Stimulated activated CD4-positive, alpha-beta T cell treated with anti-CD3 and anti-CD28 coated beads, Interleukin-2, amount 100 ng/mL, for 24 hours (primary cell): ENCODE results near the gene SLC35G6.
"Not testable (repeated sequence)": the region's sequence is repeated elsewhere in the genome, so short reads cannot be mapped to it uniquely, and the experiment has no call there.

ENCODE experiments used
- DNase-seq, 2 donors: peaks; one replicate each; pipeline ENCODE4 v3.0.0-alpha.2; 2020

The SLC35G6 gene

DNA sequence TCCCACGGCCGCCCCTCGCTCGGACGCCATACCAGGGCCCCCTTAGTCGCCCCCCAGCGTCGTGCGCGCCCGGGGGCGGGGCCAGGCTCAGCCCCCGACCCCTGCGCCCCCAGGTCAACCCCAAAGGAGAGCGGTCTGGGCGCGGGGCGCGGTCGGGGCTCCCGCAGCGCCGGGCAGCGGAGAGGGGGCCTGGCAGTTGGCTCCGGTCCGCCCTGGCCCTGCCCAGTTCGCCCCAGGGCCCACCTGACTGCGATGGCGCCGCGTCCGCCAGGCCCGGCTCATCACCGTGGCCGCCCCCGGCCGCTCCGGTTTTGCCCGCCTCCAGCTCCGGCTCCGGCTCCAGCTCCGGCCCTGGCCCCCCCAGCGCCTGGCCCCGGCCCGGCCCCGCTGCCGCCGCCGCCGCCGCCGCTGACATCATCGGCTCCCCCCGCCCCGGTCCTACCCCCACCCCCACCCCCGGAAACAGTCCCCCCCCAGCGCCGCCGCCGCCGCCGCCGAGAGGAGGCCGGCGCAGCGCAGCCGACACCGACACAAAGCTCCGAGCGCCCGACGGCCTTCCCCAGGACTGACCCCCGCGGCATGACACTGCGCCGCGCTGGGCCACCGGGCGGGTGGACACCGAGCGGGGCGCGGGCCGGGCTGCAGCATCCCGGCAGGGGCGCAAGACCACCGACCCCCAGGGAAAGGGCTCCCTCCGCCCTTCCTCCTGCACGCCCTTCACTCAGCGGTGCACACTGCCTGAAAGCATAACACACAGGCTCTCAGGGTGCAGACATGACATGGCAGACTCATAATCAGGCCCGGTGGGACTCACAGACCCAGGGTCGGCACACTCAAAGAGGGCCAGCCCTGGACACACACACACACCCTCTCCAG lies 1.8 kb upstream of the SLC35G6 start, which contains the start of gene ZBTB4:
ZBTB4 (minus strand) TSS at position 419 of the 876 bp plus-strand sequence. CDS start 12,830 bp downstream, outside the sequence.
- peak; percentile 64 to 66 for DNase-seq

DNA sequence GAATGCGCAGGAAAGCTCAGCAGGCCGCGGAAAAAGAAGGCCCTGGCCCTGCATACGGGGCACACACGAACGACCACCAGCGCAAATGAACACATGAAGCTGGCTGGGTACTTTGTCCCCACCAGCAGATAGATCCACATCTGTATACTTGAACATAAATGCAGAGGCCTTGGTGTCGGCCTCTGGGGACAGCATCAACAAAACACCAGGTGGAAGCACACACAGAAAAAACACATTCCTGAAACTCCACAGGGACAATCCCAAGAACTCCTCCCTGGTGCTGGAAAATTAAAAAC lies 1.2 kb upstream of the SLC35G6 start:
- DNase-seq: no peak

- DNase-seq: not testable (repeated sequence)
These were observed 846 bp downstream of the SLC35G6 start for GRCh38 chr17:7481842-7482741.

DNA sequence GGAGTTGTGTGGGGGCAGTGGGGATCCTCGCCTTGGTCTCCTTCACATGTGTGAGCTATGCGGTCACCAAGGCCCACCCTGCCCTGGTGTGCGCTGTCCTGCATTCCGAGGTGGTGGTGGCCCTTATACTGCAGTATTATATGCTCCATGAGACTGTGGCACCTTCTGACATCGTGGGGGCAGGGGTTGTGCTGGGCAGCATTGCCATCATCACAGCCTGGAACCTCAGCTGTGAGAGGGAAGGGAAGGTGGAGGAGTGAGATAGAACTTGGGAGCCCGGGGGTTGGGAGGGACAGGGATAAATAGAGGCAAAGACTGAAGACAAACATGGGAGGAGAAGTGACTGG lies 1.5 kb downstream of the SLC35G6 start:
- not testable (repeated sequence) for DNase-seq

DNA sequence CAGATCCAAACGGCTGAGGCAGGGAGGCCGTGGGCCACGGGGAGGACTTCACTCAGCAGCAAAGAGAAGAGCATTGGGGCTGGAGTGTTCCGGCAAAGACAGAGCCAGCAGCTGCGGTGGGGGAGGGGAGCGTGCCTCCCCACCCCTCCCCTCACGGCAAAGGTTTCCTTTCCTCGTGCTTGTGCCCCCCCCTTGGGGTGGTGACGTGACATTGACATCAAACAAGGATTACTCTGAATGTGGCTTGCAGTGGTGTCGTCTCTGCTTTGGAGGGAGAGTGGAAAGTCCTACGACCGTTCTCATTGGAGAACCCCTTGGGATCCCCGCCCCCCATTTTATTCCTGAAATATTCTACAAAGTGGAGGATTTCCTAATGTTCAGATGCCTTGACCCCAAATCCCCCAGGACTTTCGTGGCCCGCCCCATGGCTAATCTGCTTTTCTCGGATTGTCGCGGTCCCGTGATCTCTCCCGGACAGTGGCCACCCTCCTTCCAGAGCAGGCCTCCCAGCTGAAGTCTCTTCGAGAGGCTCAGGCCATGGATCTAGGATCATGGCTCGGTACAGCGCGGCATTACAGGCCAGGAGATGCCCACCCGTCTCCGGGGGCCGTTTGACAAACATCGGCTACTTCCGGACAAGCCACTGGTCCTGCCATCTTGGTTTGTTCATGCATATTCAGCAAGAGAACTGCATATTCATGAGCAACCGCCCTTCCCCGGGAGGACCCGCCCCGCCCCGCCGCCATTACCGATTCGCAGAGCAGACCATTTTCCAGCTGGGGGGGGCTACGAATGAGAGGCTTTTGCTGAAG lies 2.2 kb downstream of the SLC35G6 start:
- DNase-seq: peak; percentile 89 to 95

DNA sequence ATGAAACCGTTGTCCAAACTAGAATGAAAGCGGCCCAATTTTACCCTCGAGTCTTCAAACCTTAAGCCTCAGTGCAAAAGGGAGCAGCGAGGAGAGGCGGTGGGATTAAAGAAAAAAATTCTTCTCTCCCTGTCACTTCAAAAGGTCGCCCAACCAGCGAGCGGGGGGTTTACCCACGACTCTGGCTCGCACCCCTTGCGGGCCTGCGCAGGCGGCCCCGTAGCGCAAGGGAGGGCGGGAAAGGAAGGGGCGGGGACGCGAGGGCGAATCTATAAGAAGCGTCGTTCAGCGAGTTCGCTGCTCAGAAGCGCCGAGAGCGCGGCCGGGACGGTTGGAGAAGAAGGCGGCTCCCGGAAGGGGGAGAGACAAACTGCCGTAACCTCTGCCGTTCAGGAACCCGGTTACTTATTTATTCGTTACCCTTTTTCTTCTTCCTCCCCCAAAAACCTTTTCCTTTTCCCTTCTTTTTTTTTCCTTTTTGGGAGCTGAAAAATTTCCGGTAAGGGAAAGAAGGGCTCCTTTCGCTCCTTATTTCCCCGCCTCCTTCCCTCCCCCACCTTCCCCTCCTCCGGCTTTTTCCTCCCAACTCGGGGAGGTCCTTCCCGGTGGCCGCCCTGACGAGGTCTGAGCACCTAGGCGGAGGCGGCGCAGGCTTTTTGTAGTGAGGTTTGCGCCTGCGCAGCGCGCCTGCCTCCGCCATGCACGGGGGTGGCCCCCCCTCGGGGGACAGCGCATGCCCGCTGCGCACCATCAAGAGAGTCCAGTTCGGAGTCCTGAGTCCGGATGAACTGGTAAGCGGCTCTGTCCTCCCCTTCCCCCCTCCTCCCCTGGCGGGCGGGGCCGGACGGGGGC lies 3.0 kb downstream of the SLC35G6 start, which contains the start of gene POLR2A:
POLR2A (plus strand) TSS at position 300 of the 852 bp plus-strand sequence.
- peak; percentile 96 to 98 for DNase-seq

DNA sequence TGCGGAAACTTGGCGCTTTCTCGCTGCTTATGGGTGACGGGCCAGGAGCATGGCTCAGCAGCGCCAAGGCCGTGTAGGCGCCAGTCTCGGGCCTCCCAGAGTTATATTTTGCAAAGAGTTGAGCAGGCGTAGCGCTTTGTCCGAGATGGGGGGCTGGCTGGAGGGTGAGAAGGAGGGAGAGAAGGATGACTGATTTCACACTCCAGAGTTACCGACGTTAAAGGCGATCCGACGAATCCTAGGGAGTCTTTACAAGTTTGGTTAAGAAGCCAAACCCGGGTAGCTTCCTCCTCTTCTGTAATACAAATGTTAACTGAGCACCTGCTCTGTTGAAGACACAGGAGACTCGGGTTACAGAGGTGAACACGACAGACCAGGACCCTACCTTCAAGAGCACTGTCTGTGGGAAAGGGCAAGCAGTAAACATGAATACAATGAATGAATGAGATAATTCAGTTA lies 3.7 kb downstream of the SLC35G6 start:
- no peak for DNase-seq

- DNase-seq: no peak
These were observed 4.9 kb downstream of the SLC35G6 start for GRCh38 chr17:7486181-7486580.

DNA sequence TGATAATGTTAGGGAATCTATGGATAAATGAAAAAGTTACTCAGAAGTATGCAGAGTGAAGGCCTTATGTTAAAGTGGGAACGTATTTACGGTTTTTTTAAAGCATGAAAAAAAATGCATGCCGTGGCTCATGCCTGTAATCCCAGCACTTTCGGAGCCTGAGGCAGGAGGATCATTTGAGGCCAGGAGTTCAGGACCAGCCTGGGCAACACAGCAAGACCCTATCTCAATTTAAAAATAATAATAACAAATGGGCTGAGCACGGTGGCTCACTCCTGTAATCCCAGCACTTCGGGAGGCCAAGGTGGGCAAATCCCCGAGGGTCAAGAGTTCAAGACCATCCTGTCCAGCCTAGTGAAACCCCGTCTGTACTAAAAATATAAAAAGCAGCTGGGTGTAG lies 8.9 kb downstream of the SLC35G6 start:
- no peak for DNase-seq

DNA sequence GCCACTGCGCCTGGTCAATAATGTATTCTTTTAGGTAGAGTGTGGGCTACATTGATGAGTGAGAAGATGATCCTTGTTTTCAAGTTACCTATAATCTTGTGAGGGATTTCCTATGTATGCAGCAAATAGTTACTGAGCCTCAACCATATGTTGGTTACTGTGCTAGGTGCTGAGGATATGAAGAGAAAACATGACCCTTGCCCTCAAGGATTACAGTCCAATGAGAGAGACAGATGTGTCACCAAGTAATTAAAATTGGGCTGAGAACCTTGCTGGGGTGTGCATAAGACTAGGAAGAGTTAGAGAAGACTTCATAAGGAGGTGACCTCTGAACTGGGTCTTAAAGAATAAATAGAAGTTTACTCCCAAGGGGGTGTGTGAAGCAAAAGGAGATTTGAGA lies 10.3 kb downstream of the SLC35G6 start:
- DNase-seq: no peak

DNA sequence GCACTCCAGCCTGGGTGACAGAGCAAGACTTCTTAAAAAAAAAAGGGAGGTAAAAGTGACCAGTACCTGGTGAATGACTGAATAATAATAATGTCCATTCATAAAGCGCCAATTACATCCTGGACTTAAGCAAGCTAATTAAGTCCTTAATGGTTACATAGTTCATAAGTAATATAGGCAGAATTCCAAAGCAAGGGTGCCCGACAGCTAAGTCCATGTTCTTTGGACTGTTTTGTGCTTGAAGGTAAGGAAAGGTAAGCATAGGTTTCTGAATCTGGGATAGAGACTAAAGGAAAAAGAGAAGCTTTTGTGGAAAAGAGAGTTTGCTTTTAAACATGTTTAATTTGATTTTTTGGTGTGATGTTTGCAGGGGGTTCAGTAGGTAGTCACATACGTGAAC lies 12.7 kb downstream of the SLC35G6 start:
- no peak for DNase-seq

DNA sequence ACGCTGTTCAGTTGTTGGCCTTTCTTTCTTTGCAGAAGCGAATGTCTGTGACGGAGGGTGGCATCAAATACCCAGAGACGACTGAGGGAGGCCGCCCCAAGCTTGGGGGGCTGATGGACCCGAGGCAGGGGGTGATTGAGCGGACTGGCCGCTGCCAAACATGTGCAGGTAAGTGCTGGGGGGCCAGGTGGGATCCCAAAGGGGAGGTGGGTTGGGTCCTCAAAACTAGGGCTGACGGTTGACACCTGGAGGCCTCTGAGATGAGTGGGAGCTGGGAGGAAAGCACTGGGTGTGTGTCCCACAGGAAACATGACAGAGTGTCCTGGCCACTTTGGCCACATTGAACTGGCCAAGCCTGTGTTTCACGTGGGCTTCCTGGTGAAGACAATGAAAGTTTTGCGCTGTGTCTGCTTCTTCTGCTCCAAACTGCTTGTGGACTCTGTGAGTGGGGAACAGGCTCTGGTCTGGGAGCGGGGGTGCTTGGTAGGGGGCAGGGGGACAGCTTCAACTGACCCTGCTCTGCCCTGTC lies 14.7 kb downstream of the SLC35G6 start:
- DNase-seq: no peak

- no peak for DNase-seq
These were observed 15.4 kb downstream of the SLC35G6 start for GRCh38 chr17:7496470-7497183.

- no peak for DNase-seq
These were observed 16.0 kb downstream of the SLC35G6 start for GRCh38 chr17:7497228-7497627.

DNA sequence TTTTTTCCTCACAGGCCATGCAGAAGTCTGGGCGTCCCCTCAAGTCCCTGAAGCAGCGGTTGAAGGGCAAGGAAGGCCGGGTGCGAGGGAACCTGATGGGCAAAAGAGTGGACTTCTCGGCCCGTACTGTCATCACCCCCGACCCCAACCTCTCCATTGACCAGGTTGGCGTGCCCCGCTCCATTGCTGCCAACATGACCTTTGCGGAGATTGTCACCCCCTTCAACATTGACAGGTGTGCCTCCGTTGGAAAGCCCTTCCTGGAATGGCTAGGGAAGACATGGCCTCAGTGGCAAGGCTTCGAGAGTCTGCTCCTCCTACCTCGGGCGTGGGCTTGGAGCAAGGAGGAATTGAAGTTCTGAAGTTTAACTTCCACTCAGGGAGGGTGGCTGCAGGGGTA lies 16.4 kb downstream of the SLC35G6 start:
- no peak for DNase-seq

DNA sequence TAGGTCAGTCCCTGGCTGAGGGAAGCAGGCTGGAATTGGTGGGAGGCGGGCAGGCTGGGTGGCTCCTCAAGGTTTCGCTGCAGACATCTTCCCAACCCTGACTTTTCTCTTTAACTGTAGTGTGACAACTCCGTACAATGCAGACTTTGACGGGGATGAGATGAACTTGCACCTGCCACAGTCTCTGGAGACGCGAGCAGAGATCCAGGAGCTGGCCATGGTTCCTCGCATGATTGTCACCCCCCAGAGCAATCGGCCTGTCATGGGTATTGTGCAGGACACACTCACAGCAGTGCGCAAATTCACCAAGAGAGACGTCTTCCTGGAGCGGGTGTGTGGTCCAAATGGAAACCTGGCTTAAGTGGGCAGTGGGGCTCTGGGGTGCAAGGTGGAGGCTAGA lies 17.9 kb downstream of the SLC35G6 start:
- no peak for DNase-seq

GRCh38 chr17:7501729-7502128 lies 20.5 kb downstream of the SLC35G6 start:
- no peak for DNase-seq

- no peak for DNase-seq
These were observed 21.1 kb downstream of the SLC35G6 start for GRCh38 chr17:7502171-7502847.

DNA sequence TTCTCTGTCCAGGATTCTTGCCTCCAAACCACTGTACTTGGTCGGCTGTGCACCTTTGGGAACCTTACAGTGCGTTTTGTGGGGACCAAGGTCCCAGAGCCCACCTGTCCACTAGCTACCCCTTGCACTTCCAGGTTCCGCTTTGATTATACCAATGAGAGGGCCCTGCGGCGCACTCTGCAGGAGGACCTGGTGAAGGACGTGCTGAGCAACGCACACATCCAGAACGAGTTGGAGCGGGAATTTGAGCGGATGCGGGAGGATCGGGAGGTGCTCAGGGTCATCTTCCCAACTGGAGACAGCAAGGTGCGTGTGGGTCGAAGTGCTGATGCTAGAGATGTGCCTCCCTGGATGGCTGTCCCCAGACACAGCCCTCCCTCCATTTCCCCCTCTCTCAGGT lies 21.7 kb downstream of the SLC35G6 start:
- DNase-seq: no peak

DNA sequence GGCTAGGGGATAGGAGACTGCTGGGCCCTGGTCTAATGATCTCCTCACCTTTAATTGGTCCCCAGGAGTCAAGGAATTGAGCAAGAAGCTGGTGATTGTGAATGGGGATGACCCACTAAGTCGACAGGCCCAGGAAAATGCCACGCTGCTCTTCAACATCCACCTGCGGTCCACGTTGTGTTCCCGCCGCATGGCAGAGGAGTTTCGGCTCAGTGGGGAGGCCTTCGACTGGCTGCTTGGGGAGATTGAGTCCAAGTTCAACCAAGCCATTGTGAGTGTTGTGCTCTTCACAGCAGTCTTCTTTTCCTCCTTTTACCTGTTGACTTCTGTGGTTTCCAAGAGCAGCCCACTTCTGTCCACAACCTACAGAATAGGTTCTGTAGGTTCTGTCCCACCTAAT lies 22.3 kb downstream of the SLC35G6 start:
- no peak for DNase-seq
